Fibroblast of gingiva (primary cell): ENCODE measurements around the gene NOL4L.
A peak's percentile ranks its signal among the peaks of the same experiment; 100 is the strongest.

ENCODE experiments used
- DNase-seq: peaks from one replicate; pipeline ENCODE4 v3.0.0-alpha.2; 2011; ENCODE audit warnings: low read depth

NOL4L gene

GRCh38 chr20:32483351-32484224 lies 101.5 kb downstream of the NOL4L start:
- peak; percentile 46 for DNase-seq

GRCh38 chr20:32482442-32483261 lies 102.5 kb downstream of the NOL4L start:
- no peak for DNase-seq

GRCh38 chr20:32482143-32482441 lies 103.0 kb downstream of the NOL4L start:
- DNase-seq, result no peak

- no peak for DNase-seq
Observed at GRCh38 chr20:32481311-32482142, 103.6 kb downstream of the NOL4L start.

GRCh38 chr20:32480371-32481241 lies 104.5 kb downstream of the NOL4L start:
- DNase-seq, result no peak

GRCh38 chr20:32479697-32480171 lies 105.4 kb downstream of the NOL4L start:
- no peak for DNase-seq

GRCh38 chr20:32479012-32479411 lies 106.1 kb downstream of the NOL4L start:
- DNase-seq, result no peak

GRCh38 chr20:32478576-32478975 lies 106.6 kb downstream of the NOL4L start:
- no peak for DNase-seq

- no peak for DNase-seq
Observed at GRCh38 chr20:32477594-32478512, 107.3 kb downstream of the NOL4L start.

- no peak for DNase-seq
Observed at GRCh38 chr20:32476684-32477593, 108.2 kb downstream of the NOL4L start.

GRCh38 chr20:32474967-32475811 lies 109.9 kb downstream of the NOL4L start:
- DNase-seq, result peak; percentile 92

- no peak for DNase-seq
Observed at GRCh38 chr20:32474717-32474966, 110.5 kb downstream of the NOL4L start.

- no peak for DNase-seq
Observed at GRCh38 chr20:32474009-32474716, 111.0 kb downstream of the NOL4L start.

GRCh38 chr20:32473231-32474008 lies 111.7 kb downstream of the NOL4L start:
- DNase-seq, result no peak

- DNase-seq, result no peak
Observed at GRCh38 chr20:32472581-32473207, 112.4 kb downstream of the NOL4L start.

- no peak for DNase-seq
Observed at GRCh38 chr20:32470940-32471339, 114.2 kb downstream of the NOL4L start.
